ENCODE results near the gene TYRO3. TPM values are rescaled to one million over a fixed set of nuclear protein-coding genes. Genes with fewer than 3 reads are reported as not detected.

TYRO3 gene
- total and polyA plus RNA-seq, 2 of the 13 experiments (the other 11 are each of a cell fraction or from before 2014, with no cell fraction given) = 24.0 to 43.6 TPM

DNA sequence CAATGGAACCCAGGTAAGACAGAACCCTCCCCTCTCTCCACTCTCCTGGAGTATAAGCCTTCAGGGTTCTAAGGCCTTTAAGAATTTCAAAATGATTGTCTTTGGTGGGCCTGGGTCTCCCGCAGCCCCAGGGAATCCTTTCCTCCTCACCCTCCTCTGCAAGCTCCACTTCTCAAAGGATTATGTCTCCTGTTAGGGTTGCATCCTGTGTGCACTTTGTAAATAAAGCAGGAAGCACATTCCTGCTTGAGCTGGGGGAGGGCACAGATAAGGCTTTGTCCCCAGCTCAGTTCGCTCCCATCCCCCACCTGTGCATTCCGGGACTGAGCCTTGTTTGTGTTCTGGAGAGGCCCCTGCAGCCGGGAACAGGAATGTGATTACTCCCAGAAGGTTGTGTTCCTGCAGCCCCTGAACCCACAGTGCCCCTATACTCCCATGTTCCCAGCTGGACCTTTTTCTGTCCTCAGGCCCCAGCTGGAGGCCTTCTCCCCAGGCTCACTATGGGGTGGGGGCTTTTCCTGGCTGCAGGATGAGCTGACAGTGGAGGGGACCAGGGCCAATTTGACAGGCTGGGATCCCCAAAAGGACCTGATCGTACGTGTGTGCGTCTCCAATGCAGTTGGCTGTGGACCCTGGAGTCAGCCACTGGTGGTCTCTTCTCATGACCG is 9.5 kb downstream of the TYRO3 start (continued):
- TF ChIP-seq CREB1 (IDR thresholded peaks at IDR 0.05) (no peak), CREB1 (CRISPR knock-in tag; IDR thresholded peaks at IDR 0.05) (no peak), CCAR2 (optimal IDR thresholded peaks at IDR 0.05; ENCODE audit: low read depth, low read length) (peak; percentile 62), DNMT3B (CRISPR knock-in tag; conservative IDR thresholded peaks at IDR 0.05) (0 out of 2 replicates have a peak, but pooled peaks have one; percentile 75), AGO2 (optimal IDR thresholded peaks at IDR 0.05; ENCODE audit: low read depth, low read length) (no peak), AGO1 (IDR thresholded peaks at IDR 0.05; ENCODE audit: low read depth, low read length, poor library complexity, severe bottlenecking) (no peak), ZNF317 (CRISPR knock-in tag; IDR thresholded peaks at IDR 0.05) (no peak), ZSCAN12 (CRISPR knock-in tag; IDR thresholded peaks at IDR 0.05) (no peak; the same call in 1 of the 2 replicates), KMT2B (CRISPR knock-in tag; IDR thresholded peaks at IDR 0.05) (no peak; the same call in 1 of the 2 replicates), POLR2G (IDR thresholded peaks at IDR 0.05; ENCODE audit: low read depth, low read length) (peak; percentile 57; the same call in 1 of the 2 replicates), ZNF10 (CRISPR knock-in tag; IDR thresholded peaks at IDR 0.05; ENCODE audit: borderline replicate concordance, low read depth) (no peak), ZNF777 (CRISPR knock-in tag; IDR thresholded peaks at IDR 0.05) (no peak; the same call in 1 of the 2 replicates), ZNF782 (CRISPR knock-in tag; IDR thresholded peaks at IDR 0.05; ENCODE audit: borderline replicate concordance) (no peak; the same call in 1 of the 2 replicates), ZBTB8A (CRISPR knock-in tag; IDR thresholded peaks at IDR 0.05; ENCODE audit: borderline replicate concordance, low read depth) (no peak), RBAK (CRISPR knock-in tag; IDR thresholded peaks at IDR 0.05) (peak; percentile 66; the same call in 1 of the 2 replicates), KLF15 (CRISPR knock-in tag; IDR thresholded peaks at IDR 0.05; ENCODE audit: borderline replicate concordance) (no peak)
- TF ChIP-seq, protein P1, sequence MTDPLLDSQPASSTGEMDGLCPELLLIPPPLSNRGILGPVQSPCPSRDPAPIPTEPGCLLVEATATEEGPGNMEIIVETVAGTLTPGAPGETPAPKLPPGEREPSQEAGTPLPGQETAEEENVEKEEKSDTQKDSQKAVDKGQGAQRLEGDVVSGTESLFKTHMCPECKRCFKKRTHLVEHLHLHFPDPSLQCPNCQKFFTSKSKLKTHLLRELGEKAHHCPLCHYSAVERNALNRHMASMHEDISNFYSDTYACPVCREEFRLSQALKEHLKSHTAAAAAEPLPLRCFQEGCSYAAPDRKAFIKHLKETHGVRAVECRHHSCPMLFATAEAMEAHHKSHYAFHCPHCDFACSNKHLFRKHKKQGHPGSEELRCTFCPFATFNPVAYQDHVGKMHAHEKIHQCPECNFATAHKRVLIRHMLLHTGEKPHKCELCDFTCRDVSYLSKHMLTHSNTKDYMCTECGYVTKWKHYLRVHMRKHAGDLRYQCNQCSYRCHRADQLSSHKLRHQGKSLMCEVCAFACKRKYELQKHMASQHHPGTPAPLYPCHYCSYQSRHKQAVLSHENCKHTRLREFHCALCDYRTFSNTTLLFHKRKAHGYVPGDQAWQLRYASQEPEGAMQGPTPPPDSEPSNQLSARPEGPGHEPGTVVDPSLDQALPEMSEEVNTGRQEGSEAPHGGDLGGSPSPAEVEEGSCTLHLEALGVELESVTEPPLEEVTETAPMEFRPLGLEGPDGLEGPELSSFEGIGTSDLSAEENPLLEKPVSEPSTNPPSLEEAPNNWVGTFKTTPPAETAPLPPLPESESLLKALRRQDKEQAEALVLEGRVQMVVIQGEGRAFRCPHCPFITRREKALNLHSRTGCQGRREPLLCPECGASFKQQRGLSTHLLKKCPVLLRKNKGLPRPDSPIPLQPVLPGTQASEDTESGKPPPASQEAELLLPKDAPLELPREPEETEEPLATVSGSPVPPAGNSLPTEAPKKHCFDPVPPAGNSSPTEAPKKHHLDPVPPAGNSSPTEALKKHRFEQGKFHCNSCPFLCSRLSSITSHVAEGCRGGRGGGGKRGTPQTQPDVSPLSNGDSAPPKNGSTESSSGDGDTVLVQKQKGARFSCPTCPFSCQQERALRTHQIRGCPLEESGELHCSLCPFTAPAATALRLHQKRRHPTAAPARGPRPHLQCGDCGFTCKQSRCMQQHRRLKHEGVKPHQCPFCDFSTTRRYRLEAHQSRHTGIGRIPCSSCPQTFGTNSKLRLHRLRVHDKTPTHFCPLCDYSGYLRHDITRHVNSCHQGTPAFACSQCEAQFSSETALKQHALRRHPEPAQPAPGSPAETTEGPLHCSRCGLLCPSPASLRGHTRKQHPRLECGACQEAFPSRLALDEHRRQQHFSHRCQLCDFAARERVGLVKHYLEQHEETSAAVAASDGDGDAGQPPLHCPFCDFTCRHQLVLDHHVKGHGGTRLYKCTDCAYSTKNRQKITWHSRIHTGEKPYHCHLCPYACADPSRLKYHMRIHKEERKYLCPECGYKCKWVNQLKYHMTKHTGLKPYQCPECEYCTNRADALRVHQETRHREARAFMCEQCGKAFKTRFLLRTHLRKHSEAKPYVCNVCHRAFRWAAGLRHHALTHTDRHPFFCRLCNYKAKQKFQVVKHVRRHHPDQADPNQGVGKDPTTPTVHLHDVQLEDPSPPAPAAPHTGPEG (CRISPR knock-in tag; IDR thresholded peaks at IDR 0.05) = 0 out of 2 replicates have a peak, but pooled peaks have one; percentile 40
- TF ChIP-seq, protein P2, sequence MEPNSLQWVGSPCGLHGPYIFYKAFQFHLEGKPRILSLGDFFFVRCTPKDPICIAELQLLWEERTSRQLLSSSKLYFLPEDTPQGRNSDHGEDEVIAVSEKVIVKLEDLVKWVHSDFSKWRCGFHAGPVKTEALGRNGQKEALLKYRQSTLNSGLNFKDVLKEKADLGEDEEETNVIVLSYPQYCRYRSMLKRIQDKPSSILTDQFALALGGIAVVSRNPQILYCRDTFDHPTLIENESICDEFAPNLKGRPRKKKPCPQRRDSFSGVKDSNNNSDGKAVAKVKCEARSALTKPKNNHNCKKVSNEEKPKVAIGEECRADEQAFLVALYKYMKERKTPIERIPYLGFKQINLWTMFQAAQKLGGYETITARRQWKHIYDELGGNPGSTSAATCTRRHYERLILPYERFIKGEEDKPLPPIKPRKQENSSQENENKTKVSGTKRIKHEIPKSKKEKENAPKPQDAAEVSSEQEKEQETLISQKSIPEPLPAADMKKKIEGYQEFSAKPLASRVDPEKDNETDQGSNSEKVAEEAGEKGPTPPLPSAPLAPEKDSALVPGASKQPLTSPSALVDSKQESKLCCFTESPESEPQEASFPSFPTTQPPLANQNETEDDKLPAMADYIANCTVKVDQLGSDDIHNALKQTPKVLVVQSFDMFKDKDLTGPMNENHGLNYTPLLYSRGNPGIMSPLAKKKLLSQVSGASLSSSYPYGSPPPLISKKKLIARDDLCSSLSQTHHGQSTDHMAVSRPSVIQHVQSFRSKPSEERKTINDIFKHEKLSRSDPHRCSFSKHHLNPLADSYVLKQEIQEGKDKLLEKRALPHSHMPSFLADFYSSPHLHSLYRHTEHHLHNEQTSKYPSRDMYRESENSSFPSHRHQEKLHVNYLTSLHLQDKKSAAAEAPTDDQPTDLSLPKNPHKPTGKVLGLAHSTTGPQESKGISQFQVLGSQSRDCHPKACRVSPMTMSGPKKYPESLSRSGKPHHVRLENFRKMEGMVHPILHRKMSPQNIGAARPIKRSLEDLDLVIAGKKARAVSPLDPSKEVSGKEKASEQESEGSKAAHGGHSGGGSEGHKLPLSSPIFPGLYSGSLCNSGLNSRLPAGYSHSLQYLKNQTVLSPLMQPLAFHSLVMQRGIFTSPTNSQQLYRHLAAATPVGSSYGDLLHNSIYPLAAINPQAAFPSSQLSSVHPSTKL (CRISPR knock-in tag; IDR thresholded peaks at IDR 0.05) = peak; percentile 86
- TF ChIP-seq, protein P3, sequence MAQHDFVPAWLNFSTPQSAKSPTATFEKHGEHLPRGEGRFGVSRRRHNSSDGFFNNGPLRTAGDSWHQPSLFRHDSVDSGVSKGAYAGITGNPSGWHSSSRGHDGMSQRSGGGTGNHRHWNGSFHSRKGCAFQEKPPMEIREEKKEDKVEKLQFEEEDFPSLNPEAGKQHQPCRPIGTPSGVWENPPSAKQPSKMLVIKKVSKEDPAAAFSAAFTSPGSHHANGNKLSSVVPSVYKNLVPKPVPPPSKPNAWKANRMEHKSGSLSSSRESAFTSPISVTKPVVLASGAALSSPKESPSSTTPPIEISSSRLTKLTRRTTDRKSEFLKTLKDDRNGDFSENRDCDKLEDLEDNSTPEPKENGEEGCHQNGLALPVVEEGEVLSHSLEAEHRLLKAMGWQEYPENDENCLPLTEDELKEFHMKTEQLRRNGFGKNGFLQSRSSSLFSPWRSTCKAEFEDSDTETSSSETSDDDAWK (CRISPR knock-in tag; IDR thresholded peaks at IDR 0.05) = no peak

All from HepG2 (cell line).